ENCODE data around the gene IRX2. TPM values are rescaled to one million over a fixed set of nuclear protein-coding genes. Genes with fewer than 3 reads are reported as not detected.

Gene IRX2
- total RNA-seq, 4 donors from 2014 or later, result not detected

DNA sequence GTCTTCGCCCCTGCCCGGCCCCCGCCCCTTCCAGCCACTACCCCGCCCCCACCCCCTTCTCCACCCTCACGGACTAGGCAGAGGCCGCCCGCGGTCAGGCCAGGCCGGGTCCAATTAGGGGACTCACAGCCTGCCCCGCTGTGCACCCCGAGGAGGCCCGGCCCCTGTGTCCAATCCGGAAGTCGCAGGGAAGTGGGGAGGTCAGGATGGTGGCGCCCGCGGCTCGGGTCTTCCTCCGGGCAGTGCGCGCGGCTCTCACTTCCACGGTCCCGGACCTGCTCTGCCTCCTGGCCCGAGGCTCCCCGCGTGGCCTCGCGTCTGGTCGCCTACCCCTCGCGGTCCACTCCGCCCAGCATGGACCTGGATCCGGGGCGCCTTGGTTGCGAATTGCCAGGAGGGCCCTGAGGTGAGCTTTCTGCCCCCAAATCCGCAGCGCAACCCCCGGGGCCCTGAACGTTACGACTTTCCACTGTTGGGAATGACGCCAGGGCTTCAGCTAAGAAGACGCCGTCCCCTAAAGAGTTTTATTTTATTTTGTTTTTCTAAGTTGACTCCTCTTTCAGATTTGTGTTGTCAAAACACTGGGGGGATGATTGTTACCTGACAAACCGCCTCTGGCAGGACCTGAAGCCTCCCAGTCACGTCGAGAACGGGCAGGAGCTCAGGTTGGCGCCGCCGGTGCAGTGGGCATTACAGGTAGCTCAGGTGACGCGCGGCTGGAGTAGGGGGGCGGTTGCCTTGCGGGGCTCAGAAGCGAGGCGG lies 763 bp upstream of the IRX2 start:
- Histone ChIP-seq H3K27me3 (peaks cover 97% of the 10 kb centered on the region), H3K36me3 (no peaks in the 10 kb centered on the region), H3K4me1 (peaks cover 0 to 34% (median 24%) of the 10 kb centered on the region in 4 donors), H3K9me3 (no peaks in the 10 kb centered on the region), H3K4me3 (peak overlapping the region in 3 of 4 donors; percentile 23 to 34 (median 33)), H3K27ac (no peak overlapping the region)
- in situ Hi-C loops (cut with MboI; ENCODE audit: low pct_ligation_motif_present in 1 of 4, low pct_unique_long_range_greater_than_20kb in 1 of 4, low sequenced_read_pairs in 3 of 4) (no loop called here), intact Hi-C loops (cut with DNase I; ENCODE audit: low total_unique reads) (no loop called here)
- no peak for DNase-seq
- TF ChIP-seq, protein P1, sequence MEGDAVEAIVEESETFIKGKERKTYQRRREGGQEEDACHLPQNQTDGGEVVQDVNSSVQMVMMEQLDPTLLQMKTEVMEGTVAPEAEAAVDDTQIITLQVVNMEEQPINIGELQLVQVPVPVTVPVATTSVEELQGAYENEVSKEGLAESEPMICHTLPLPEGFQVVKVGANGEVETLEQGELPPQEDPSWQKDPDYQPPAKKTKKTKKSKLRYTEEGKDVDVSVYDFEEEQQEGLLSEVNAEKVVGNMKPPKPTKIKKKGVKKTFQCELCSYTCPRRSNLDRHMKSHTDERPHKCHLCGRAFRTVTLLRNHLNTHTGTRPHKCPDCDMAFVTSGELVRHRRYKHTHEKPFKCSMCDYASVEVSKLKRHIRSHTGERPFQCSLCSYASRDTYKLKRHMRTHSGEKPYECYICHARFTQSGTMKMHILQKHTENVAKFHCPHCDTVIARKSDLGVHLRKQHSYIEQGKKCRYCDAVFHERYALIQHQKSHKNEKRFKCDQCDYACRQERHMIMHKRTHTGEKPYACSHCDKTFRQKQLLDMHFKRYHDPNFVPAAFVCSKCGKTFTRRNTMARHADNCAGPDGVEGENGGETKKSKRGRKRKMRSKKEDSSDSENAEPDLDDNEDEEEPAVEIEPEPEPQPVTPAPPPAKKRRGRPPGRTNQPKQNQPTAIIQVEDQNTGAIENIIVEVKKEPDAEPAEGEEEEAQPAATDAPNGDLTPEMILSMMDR (IDR thresholded peaks at IDR 0.05), result no peak
- TF ChIP-seq POLR2A (IDR thresholded peaks at IDR 0.05) (no peak), EP300 (IDR thresholded peaks at IDR 0.05; ENCODE audit: low read depth) (no peak), POLR2AphosphoS5 (IDR thresholded peaks at IDR 0.05) (no peak)
- 19% methylated on average over 44 of the region's 58 CpGs; no CpG with 5 or more reads in 1 of the 2 donors for WGBS, 2 donors (ENCODE audit: low coverage in 1 of 2)

DNA sequence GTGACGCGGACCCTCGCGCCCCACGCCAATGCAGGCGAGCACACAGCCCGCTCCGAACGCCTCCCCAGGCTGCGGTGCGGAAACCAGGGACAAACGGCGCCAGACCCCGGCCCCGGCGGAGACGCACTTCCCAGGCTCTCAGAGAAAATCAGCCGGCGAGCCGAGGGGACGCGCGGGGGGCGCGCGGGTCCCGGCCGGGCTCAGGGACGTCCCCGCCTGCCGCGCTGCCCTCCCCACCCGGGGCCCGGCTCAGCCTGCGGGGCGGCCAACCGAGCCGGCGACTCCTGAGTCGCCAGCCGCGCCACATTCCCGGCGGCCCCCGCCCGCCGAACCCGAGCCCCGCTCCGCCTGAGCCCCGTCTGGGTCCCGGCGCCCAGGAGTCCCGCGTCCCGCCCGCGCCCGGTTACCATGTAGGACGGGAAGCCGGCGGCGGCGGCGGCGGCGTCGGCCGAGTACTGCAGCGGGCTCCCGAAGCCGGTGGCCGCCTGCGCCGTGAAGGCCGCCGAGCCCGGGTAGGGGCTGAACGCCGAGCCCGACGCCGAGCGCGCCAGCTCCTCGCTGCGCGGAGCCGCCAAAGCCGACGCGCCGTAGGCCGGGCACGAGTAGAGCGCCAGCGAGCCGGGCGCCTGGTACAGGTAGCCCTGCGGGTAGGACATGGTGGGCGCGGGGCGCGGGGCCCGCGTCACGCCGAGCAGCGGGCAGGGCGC lies 566 bp downstream of the IRX2 start:
- H3K27me3 ChIP-seq, result peaks cover 97% of the 10 kb centered on the region
- H3K4me1 ChIP-seq, result peaks cover 0 to 22% (median 13%) of the 10 kb centered on the region in 4 donors
- no peak for DNase-seq

DNA sequence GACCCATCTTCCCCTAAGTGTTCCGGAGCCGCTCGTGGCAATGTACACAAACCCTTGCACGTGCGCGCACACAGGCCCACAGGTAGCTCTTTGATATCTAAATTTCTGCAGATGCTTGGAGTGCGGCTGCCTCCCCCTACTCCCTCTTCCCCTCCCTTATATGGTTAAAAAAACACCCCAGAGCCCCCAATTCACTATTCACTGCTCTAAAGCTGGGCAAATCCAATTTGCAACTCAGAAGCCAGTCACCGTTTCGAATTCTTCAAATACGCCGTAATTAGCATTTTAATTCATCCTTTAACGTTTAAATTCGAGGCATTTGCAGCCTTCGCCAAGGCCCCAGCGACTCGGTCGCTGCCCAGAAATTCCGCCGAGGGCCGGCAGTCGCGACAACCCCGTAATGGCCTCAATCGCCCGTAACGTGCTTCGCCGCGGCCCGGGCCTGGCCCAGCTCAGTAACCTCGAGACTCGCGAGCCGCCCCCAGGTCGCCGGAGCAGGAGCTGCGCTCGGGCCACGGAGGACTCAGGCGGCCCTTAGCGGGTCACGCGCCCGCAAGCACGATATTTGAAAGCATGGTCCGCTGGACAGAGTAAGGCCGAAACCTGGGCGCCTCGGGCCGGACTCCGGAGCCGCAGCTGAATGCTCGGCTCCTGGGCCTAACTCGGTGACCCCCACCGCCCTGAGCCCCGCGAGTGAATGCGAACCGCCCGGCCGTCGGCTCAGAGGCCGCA lies 1.3 kb downstream of the IRX2 start:
- in situ Hi-C loops (cut with MboI; ENCODE audit: low pct_ligation_motif_present in 1 of 4, low pct_unique_long_range_greater_than_20kb in 1 of 4, low sequenced_read_pairs in 3 of 4) (no loop called here), intact Hi-C loops (cut with DNase I; ENCODE audit: low total_unique reads) (no loop called here)
- Histone ChIP-seq H3K9me3 (no peaks in the 10 kb centered on the region), H3K27ac (no peak overlapping the region), H3K4me1 (peaks cover 0 to 15% (median 11%) of the 10 kb centered on the region in 4 donors), H3K4me3 (peak overlapping the region in 1 of 4 donors; percentile 26), H3K27me3 (peaks cover 97% of the 10 kb centered on the region), H3K36me3 (no peaks in the 10 kb centered on the region)
- TF ChIP-seq POLR2A (IDR thresholded peaks at IDR 0.05) (no peak), POLR2AphosphoS5 (IDR thresholded peaks at IDR 0.05) (no peak), EP300 (IDR thresholded peaks at IDR 0.05; ENCODE audit: low read depth) (no peak)
- WGBS, 2 donors (ENCODE audit: low coverage in 1 of 2), result 42 to 47% methylated on average over 11 to 54 of the region's 63 CpGs
- no peak for DNase-seq

More for the DNA sequence above, 566 bp downstream of the IRX2 start:
- no peaks in the 10 kb centered on the region for H3K36me3 ChIP-seq
- 42% methylated on average over 51 of the region's 110 CpGs; no CpG with 5 or more reads in 1 of the 2 donors for WGBS, 2 donors (ENCODE audit: low coverage in 1 of 2)
- TF ChIP-seq POLR2AphosphoS5 (IDR thresholded peaks at IDR 0.05) (no peak), POLR2A (IDR thresholded peaks at IDR 0.05) (no peak), EP300 (IDR thresholded peaks at IDR 0.05; ENCODE audit: low read depth) (no peak)
- TF ChIP-seq, protein P1 (IDR thresholded peaks at IDR 0.05), result no peak
- in situ Hi-C loops (cut with MboI; ENCODE audit: low pct_ligation_motif_present in 1 of 4, low pct_unique_long_range_greater_than_20kb in 1 of 4, low sequenced_read_pairs in 3 of 4), result no loop called here
- no peak overlapping the region for H3K27ac ChIP-seq
- intact Hi-C loops (cut with DNase I; ENCODE audit: low total_unique reads), result no loop called here
- no peaks in the 10 kb centered on the region for H3K9me3 ChIP-seq
- H3K4me3 ChIP-seq, result peak overlapping the region in 1 of 4 donors; percentile 26

DNA sequence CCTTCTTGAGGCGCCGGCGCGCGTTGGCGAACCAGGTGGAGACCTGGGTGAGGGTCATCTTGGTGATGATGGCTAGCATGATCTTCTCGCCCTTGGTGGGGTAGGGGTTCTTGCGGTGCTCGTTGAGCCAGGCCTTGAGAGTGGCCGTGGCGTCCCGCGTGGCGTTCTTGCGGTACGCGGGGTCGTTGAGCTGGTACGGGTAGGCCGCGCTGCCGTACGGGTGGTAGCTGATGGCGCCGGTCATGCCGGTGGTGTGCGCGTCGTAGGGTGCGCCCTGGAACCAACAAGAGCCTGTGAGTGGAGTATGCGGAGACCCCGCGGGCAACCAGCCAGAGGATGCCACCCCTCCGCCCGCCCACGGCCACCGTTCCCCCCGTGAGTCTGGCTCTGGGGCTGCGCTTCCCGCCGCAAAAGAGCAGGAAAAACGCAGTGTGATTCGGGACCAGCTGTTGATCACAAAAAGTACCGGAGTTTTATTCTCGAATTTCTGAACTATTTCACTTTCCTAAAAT lies 1.9 kb downstream of the IRX2 start:
- no peak for DNase-seq
- Histone ChIP-seq H3K4me3 (no peak overlapping the region), H3K27ac (no peak overlapping the region), H3K36me3 (no peaks in the 10 kb centered on the region), H3K27me3 (peaks cover 97% of the 10 kb centered on the region), H3K4me1 (peaks cover 0 to 13% (median 8%) of the 10 kb centered on the region in 4 donors), H3K9me3 (no peaks in the 10 kb centered on the region)
- TF ChIP-seq, protein P1 (IDR thresholded peaks at IDR 0.05), result no peak
- TF ChIP-seq EP300 (IDR thresholded peaks at IDR 0.05; ENCODE audit: low read depth) (no peak), POLR2A (IDR thresholded peaks at IDR 0.05) (no peak), POLR2AphosphoS5 (IDR thresholded peaks at IDR 0.05) (no peak)
- WGBS, 2 donors (ENCODE audit: low coverage in 1 of 2), result 33 to 41% methylated on average over 3 to 43 of the region's 45 CpGs
- in situ Hi-C loops (cut with MboI; ENCODE audit: low pct_ligation_motif_present in 1 of 4, low pct_unique_long_range_greater_than_20kb in 1 of 4, low sequenced_read_pairs in 3 of 4), result no loop called here
- intact Hi-C loops (cut with DNase I; ENCODE audit: low total_unique reads), result no loop called here

Measured in transverse colon (tissue), 4 donors.